Esophagus (tissue), 2 donors: ENCODE measurements around the gene ARPC4. TPM values are rescaled to one million over a fixed set of nuclear protein-coding genes. Genes with fewer than 3 reads are reported as not detected.
"Not testable (repeated sequence)": the region's sequence is repeated elsewhere in the genome, so short reads cannot be mapped to it uniquely, and the experiment has no call there.

Experiments
- H3K27ac ChIP-seq, 2 donors: one replicate each; pipeline ENCODE4 v1.5.1; 2013; ENCODE audit warnings: low read depth in 2 of 2, mild to moderate bottlenecking in 2 of 2, inconsistent platforms in 1 of 2, low read length in 1 of 2, moderate library complexity in 1 of 2
- H3K27me3 ChIP-seq, 2 donors: one replicate each; pipeline ENCODE4 v1.6.1; 2013; ENCODE audit warnings: low read length in 2 of 2, control low read depth in 1 of 2, mild to moderate bottlenecking in 1 of 2; ENCODE audit not compliant: insufficient read depth in 2 of 2, control insufficient read depth in 1 of 2
- H3K36me3 ChIP-seq, 2 donors: one replicate each; pipeline ENCODE4 v1.6.1; 2013; ENCODE audit warnings: low read length in 1 of 2; ENCODE audit not compliant: control insufficient read depth in 2 of 2, insufficient read depth in 2 of 2
- H3K4me1 ChIP-seq, 2 donors: one replicate each; pipeline ENCODE4 v1.6.1; 2013; ENCODE audit warnings: low read length in 1 of 2; ENCODE audit not compliant: control insufficient read depth in 2 of 2, insufficient read depth in 2 of 2
- H3K4me3 ChIP-seq, 2 donors: one replicate each; pipeline ENCODE4 v1.5.1; 2013; ENCODE audit warnings: low read length in 2 of 2, mild to moderate bottlenecking in 2 of 2, low read depth in 1 of 2, moderate library complexity in 1 of 2
- H3K9me3 ChIP-seq, 2 donors: one replicate each; pipeline ENCODE4 v1.6.1; 2013; ENCODE audit warnings: mild to moderate bottlenecking in 2 of 2, low read depth in 1 of 2, low read length in 1 of 2, moderate library complexity in 1 of 2; ENCODE audit not compliant: control insufficient read depth in 2 of 2, insufficient read depth in 1 of 2
- WGBS, 2 donors: extraction: QIAGEN DNeasy Blood & Tissue Kit; methylation state at CpG; one replicate each; pipeline ENCODE4 v1.1.7; 2013; 5-methylcytosine and 5-hydroxymethylcytosine counted together
- polyA plus RNA-seq, 2 donors: library from polyadenylated mRNA; stranded (reverse); fragments of 200-250 nt; gene quantifications; one replicate each; pipeline ENCODE4 v1.2.3, GENCODE V29; 2013
- donor health status: healthy with polysubstance abuse.
- donor health status: Bipolar disorder and iron deficiency.

Gene ARPC4
- polyA plus RNA-seq, 2 donors, result 52.8 to 114 TPM

DNA sequence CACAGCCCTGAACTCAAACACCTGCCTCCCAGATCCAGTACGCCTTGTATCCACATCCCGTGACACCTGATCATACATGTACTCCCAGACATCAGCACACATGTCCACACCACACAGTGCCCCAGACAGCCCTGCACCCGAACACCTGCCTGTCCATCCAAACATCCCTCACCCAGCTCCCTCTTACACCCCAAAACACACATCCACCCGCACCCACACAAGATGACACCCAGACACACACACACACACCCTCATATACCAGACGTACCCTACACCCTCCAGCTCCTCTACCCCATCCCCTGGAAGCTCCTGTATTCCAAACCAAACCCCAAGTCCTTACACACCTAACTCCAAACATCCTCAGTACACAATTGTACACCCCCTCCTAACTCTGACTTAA is 23.9 kb upstream of the ARPC4 start:
- H3K27ac ChIP-seq, result peak overlapping the region in 1 of 2 donors; percentile 60
- no peaks in the 10 kb centered on the region for H3K36me3 ChIP-seq
- 61 to 70% methylated on average over 5 of the region's 5 CpGs for WGBS, 2 donors
- H3K9me3 ChIP-seq, result no peaks in the 10 kb centered on the region
- no peaks in the 10 kb centered on the region for H3K27me3 ChIP-seq
- H3K4me3 ChIP-seq, result peak overlapping the region; percentile 55 to 59
- H3K4me1 ChIP-seq, result peaks cover 0 to 8% of the 10 kb centered on the region in 2 donors

DNA sequence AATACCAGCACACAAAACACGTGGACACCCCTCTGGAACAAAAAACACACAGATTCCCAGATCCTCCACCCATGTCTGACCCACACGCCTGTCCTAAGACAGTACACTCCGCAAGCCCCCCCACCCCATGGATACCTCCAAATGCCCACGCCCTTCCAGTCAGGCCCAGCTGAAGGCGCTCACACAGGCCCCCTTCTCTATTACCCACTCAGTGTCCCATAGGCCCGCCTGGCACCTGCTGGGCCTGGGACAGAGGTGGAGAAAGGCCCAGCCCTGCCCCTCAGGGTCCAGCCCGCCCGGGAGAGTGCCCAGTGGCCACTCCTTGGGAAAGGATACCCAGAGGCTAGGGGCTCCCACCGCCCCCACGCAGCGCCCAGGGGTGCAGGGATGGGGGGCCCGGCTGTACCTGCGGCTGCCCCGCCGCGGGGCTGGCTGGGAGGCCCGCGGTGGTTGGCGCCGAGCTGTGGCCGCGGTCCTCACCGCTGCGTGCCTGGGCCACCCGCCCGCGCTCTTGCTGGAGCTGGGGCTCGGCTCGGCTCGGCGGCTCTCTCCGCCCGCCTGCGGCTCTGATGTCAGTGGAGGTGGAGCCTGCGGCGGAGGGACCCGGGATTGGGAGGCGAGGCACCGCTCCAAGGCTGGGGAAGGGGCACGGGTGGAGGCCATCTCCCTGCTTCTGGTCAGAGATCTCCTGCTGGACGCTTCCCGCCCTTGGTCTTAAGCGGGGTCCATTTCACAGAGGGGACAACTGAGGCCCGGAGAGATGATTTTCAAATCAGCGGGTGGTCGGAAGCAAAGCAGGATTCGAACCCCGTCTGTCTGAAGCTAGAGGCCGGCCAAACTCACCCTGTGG is 23.2 kb upstream of the ARPC4 start, which contains the start of gene CAMK1:
TSS of gene CAMK1 (minus strand) at position 522 of the 850 bp plus-strand sequence. CDS start 2,198 bp downstream, outside the sequence.
- Histone ChIP-seq H3K36me3 (no peaks in the 10 kb centered on the region), H3K4me1 (peaks cover 0 to 8% of the 10 kb centered on the region in 2 donors), H3K27me3 (no peaks in the 10 kb centered on the region), H3K9me3 (no peaks in the 10 kb centered on the region), H3K27ac (peak within 1 kb of the TSS; percentile 60 to 78), H3K4me3 (peak within 1 kb of the TSS; percentile 55 to 59)
- WGBS, 2 donors, result 3 to 6% methylated on average over 38 to 49 of the region's 49 CpGs

DNA sequence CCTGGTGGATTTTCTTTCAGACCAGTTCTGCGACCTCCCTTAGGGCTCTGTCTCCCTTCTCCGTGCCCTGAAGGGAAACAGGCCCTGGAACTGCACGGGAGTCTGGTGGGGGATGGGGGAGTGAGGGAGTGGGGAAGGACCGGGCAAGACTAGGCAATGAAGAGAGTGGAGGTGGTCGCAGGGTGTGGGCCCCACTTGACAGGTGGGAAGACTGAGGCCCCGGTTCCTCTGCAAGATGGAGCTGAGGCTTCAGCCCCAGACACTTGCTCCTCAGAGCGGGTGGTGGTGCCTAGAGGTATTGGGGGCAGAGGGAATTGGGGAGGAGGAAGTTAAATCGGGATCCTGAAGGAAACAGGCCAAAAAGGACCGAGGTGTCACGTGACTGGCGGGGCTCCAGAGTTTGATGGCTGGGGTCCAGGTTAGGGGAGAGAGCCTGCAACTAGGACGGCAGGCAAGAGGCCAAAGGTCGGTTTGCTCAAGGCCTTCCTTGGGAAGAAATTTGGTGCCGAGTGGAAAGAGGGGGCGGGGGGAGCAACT is 22.5 kb upstream of the ARPC4 start:
- no peaks in the 10 kb centered on the region for H3K27me3 ChIP-seq
- 11 to 16% methylated on average over 15 of the region's 15 CpGs for WGBS, 2 donors

DNA sequence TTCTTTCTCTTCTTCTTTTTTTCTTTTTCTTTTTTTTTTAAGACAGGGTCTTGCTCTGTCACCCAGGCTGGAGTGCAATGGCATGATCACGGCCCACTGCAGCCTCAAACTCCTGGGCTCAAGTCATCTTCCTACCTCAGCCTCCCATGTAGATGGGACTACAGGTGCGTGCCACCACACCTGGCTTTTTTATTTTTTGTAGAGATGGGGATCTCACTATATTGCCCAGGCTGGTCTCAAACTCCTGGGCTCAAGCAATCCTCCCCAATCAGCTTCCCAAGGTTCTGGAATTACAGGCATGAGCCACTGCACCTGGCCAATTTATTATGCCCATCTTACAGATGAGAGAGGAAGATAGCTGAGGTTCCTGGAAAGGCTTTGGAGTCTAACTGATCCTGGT is 21.9 kb upstream of the ARPC4 start:
- H3K27ac ChIP-seq, H3K27me3 ChIP-seq, H3K4me3 ChIP-seq, H3K4me1 ChIP-seq, H3K36me3 ChIP-seq, H3K9me3 ChIP-seq: not testable (repeated sequence)
- 85 to 89% methylated on average over 2 of the region's 2 CpGs for whole genome bisulfite sequencing, 2 donors

More for the DNA sequence above, 22.5 kb upstream of the ARPC4 start:
- H3K27ac ChIP-seq, result peak overlapping the region; percentile 60 to 78
- peaks cover 0 to 8% of the 10 kb centered on the region in 2 donors for H3K4me1 ChIP-seq
- H3K9me3 ChIP-seq, result no peaks in the 10 kb centered on the region
- no peaks in the 10 kb centered on the region for H3K36me3 ChIP-seq
- H3K4me3 ChIP-seq, result peak overlapping the region; percentile 55 to 59

DNA sequence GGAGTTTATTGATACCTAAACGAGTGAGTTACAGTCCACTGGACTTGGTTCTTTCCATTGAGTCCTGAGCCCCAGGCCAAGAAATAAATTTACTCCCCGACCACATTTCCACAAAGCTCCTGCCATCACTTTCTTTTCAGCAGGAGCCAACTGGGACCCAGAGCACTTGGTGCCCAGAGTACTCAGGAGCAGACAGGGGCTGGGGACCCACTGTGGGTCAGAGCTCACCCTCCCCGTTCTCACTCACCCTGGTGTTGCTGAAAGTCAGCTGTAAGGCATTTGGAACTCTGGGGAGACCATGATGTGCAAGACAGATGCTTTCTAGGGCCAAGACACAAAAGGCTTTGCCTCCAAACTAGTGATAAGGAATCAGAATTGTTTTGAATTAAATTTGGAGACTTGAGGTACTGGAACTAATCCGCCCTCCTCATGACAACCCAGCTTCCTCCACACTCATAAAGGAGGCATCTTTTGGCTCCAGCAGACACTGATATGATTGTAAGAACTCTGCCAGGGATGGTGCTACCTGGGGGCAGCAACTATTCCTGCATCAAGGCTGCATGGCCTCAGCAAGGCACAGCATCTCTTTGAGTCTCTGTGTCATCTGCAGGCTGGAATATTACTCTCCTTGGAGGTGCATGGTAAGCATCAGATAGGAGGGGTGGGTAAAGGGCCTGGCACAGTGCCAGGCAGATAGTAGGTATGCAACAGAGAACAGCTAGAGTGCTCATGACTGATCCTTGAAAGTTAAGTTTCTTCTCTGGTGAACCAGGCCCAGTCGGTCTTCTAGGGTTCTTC is 15.8 kb upstream of the ARPC4 start:
- H3K4me3 ChIP-seq, result no peak overlapping the region
- no peaks in the 10 kb centered on the region for H3K27me3 ChIP-seq
- no peak overlapping the region for H3K27ac ChIP-seq
- H3K4me1 ChIP-seq, result no peaks in the 10 kb centered on the region
- no peaks in the 10 kb centered on the region for H3K9me3 ChIP-seq
- 78 to 87% methylated on average over 5 of the region's 5 CpGs for WGBS, 2 donors
- peaks cover 0 to 6% of the 10 kb centered on the region in 2 donors for H3K36me3 ChIP-seq

DNA sequence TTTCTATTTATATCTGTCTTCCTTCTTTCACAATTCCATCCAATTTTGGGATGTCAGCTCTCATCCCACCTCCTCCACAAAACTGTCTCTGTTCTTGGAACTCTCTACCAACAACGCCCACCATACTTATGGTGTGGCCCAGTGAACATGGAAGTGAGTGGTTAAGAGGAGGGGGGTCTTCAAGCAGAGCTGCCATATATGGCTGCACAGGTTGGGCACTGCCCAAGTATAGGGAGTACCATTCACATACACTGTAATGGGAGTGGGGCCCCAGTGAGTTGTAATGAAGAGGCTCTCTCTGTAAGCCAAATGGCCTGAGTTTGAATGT is 15.2 kb upstream of the ARPC4 start:
- H3K36me3 ChIP-seq, result peaks cover 0 to 6% of the 10 kb centered on the region in 2 donors
- no peak overlapping the region for H3K4me3 ChIP-seq
- no peaks in the 10 kb centered on the region for H3K9me3 ChIP-seq
- no peaks in the 10 kb centered on the region for H3K27me3 ChIP-seq
- H3K4me1 ChIP-seq, result no peaks in the 10 kb centered on the region
- WGBS, 2 donors, result 91 to 92% methylated on average over 1 of the region's 1 CpG
- no peak overlapping the region for H3K27ac ChIP-seq

DNA sequence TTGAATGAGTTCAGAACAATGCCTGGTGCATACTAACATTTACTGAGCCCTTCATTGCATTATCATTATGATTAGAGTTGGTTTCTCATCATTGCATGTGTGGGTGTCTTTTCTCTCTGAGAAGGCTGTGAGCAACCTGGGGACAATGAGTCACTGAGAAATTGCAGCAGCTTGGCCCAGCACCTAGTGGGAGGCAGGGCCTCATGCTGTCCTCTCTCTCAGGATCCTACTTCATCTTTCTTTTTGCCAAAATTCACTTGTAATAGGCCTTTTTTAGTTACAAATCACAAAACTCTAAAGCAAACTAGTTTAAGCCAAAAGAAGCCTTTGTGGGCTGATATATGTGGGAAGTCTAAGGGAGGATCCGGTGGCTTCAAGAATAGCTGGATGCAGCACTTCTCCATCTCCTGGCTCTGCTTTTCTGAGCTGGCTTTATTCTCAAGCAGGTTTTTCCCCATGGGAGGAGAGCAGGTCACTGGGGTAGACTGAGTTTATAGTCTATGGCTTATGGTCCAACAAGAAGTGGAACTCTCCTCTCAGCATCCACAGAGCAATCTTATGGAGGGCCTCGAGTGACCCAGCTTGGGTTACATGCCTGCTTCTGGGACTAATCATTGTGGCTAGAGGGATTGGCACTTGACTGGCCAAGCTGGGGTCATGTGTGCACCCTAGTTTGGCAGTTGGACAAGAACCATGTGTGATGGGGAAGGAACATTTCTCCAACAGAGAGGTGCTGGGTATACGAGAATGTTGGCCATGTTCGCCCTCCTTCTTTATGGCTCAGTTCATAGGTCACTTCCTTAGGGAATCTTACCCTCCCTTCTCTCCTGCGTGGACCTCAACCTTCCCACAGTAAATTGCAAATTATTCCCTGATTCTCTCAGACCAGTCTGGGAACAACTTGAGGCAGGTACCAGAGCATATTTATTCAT is 14.5 kb upstream of the ARPC4 start:
- Histone ChIP-seq H3K9me3 (no peaks in the 10 kb centered on the region), H3K36me3 (peaks cover 0 to 6% of the 10 kb centered on the region in 2 donors), H3K4me3 (no peak overlapping the region), H3K27me3 (no peaks in the 10 kb centered on the region), H3K27ac (no peak overlapping the region), H3K4me1 (no peaks in the 10 kb centered on the region)
- WGBS, 2 donors, result 75 to 80% methylated on average over 5 of the region's 5 CpGs

DNA sequence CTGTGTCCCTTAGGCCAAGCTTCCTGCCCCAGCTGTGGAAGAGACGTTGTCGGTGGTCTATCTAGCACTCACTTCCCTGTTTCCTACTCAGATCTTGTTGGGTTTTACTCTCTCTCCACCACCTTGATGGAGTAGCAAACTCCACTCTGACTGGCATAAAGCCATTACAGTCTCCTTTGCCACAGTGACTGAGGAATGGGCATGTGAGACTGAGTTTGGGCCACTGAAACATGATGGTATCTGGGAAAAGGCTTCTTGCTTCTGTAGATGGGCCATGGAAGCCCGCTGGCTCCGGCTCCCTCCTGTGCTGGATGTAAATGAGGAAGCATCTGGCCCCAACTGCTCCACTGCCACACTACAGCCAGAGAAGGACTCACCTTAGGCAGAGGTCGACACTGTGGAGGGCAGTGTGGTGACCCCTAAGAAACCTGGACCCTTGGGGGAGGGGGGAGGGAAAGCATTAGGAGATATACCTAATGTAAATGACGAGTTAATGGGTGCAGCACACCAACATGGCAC is 13.7 kb upstream of the ARPC4 start:
- Histone ChIP-seq H3K27me3 (no peaks in the 10 kb centered on the region), H3K27ac (no peak overlapping the region), H3K36me3 (peaks cover 0 to 11% of the 10 kb centered on the region in 2 donors), H3K4me3 (no peak overlapping the region), H3K4me1 (no peaks in the 10 kb centered on the region), H3K9me3 (no peaks in the 10 kb centered on the region)
- 72 to 83% methylated on average over 6 of the region's 6 CpGs for WGBS, 2 donors
